AG09319 (cell line): ENCODE results near the gene C11orf86.
A peak's percentile ranks its signal among the peaks of the same experiment; 100 is the strongest.

Source experiments
- DNase-seq: peaks from one replicate; pipeline ENCODE4 v3.0.0-alpha.2; 2010; ENCODE audit warnings: low read depth; ENCODE audit errors: extremely low read depth
- CTCF ChIP-seq: IDR thresholded peaks from 2 replicates; pipeline ENCODE4 v1.5.1; 2011; ENCODE audit warnings: low read depth, mild to moderate bottlenecking, inconsistent platforms, low read length, moderate library complexity

C11orf86 gene

GRCh38 chr11:66974724-66975404 lies at the start of gene C11orf86:
Gene C11orf86, plus strand, starts transcription at chr11:66975304. Its CDS starts 59 bp downstream, at chr11:66975363.
- TF ChIP-seq CTCF, result no peak
- no peak for DNase-seq

- no peak for DNase-seq
- no peak for TF ChIP-seq CTCF
Measured at GRCh38 chr11:66929753-66930152, 45.4 kb upstream of the C11orf86 start.

GRCh38 chr11:66932543-66932942 lies 42.6 kb upstream of the C11orf86 start:
- DNase-seq, result no peak
- TF ChIP-seq CTCF, result no peak

GRCh38 chr11:66933531-66933930 lies 41.6 kb upstream of the C11orf86 start:
- DNase-seq, result no peak
- TF ChIP-seq CTCF, result no peak

GRCh38 chr11:66934950-66935779 lies 39.9 kb upstream of the C11orf86 start:
- no peak for DNase-seq
- TF ChIP-seq CTCF, result no peak

- DNase-seq, result peak; percentile 73
- no peak for TF ChIP-seq CTCF
Measured at GRCh38 chr11:66936311-66936711, 38.8 kb upstream of the C11orf86 start.

- TF ChIP-seq CTCF, result no peak
- DNase-seq, result no peak
Measured at GRCh38 chr11:66937193-66937733, 37.8 kb upstream of the C11orf86 start.
